IPS-18a (cell line): Measurements from ENCODE around the gene MEIOB.

Source experiments
- H3K27ac ChIP-seq: one replicate; pipeline ENCODE4 v1.5.1; 2013; ENCODE audit warnings: low read length
- H3K27me3 ChIP-seq: one replicate; pipeline ENCODE4 v1.6.1; 2013; ENCODE audit warnings: mild to moderate bottlenecking, low read length; ENCODE audit not compliant: control insufficient read depth, insufficient read depth
- H3K36me3 ChIP-seq: one replicate; pipeline ENCODE4 v1.6.1; 2013; ENCODE audit warnings: low read depth, low read length; ENCODE audit not compliant: control insufficient read depth
- H3K4me1 ChIP-seq: one replicate; pipeline ENCODE4 v1.6.1; 2013; ENCODE audit warnings: low read depth, low read length; ENCODE audit not compliant: control insufficient read depth
- H3K4me3 ChIP-seq: one replicate; pipeline ENCODE4 v1.5.1; 2013; ENCODE audit warnings: low read length
- H3K9ac ChIP-seq: one replicate; pipeline ENCODE4 v1.6.1; 2013; ENCODE audit warnings: mild to moderate bottlenecking, low read length, moderate library complexity
- H3K9me3 ChIP-seq: one replicate; pipeline ENCODE4 v1.6.1; 2013; ENCODE audit warnings: low read depth, low read length; ENCODE audit not compliant: control insufficient read depth

MEIOB gene

DNA sequence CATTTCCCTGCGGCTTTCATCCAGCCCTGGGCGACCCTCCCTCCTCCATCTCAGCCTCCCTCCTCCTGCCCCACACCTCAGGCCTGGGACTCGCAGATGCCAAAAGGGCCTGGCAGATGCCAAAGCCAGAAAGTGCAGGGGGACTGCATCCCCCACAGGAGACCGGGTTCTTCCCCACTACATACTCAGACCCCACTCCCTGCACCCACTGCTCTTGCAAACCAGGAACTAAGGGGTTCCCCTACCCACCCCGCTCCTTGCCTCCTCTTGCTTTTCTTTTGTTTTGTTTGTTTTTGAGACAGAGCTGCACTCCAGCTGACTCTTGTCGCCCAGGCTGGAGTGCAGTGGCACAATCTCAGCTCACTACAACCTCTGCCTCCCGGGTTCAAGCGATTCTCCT is 43.0 kb upstream of the MEIOB start:
- H3K27ac ChIP-seq = no peak overlapping the region
- no peak overlapping the region for H3K4me3 ChIP-seq
- no peaks in the 10 kb centered on the region for H3K36me3 ChIP-seq
- H3K4me1 ChIP-seq = peaks cover 16% of the 10 kb centered on the region
- no peaks in the 10 kb centered on the region for H3K9me3 ChIP-seq
- H3K27me3 ChIP-seq = peaks cover 58% of the 10 kb centered on the region
- H3K9ac ChIP-seq = no peak overlapping the region

DNA sequence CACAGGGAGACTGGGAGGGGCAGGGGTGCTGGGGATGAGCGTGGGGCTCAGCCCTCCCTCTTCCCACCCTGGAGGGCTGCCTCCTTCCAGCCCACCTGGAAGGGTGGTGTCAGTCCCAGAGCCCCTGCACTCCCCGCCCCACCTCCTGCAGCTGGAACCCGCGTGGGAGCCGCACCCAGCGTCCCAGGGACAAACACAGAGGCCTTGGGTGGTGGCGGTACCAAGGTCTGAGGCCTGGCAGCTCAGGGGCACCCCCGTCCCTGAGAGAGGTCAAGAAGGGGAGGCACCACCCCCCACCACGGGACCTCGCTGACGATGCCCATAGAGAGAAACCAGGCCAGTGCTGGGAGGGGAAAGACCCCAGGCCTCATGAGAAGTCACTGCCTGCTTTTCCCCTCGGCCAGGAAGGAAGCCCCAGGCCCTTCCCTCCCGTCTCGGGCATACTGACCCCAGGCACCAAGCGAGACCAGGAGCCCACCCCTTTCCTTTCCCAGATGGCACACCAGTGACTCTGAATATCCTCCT is 42.2 kb upstream of the MEIOB start:
- Histone ChIP-seq H3K36me3 (no peaks in the 10 kb centered on the region), H3K9ac (no peak overlapping the region), H3K27ac (no peak overlapping the region), H3K4me1 (peaks cover 16% of the 10 kb centered on the region), H3K27me3 (peaks cover 49% of the 10 kb centered on the region), H3K4me3 (no peak overlapping the region), H3K9me3 (no peaks in the 10 kb centered on the region)

DNA sequence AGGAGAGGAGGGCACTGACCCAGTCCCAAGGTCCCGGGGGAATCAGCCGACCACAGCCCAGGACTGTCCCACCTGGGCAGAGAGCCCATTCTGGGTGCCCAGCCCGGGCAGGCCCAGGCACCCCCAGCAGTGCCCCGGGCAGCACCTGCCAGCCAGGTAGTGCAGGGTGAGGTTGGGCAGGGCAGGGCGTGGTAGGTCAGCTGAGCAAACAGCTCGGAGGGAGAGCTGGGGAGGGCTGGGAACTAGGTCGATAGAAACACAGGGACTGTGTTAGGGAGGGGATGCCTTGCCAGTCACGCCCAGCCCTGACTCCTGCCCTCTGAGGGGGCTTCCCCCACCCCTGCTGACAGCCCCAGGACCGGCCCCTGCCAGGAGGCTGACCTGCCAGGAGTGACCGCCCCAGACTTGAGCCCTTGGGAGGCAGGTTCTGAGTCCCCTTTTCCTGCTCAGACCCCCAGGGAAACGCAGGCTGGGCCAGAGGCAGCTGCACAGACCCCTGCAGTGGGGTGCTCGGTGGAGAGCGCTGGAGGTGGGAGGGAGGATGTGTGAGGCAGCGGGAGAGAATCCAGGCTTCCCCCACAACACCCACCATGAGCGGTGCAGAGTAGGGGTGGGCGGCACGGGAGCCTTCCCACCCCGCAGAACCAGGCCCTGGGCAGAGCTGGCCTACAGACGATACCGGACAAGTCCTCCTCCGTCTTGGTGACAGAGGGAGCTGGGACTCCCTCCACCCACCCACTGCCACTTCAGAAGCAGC is 41.5 kb upstream of the MEIOB start:
- no peak overlapping the region for H3K4me3 ChIP-seq
- H3K27ac ChIP-seq = no peak overlapping the region
- H3K36me3 ChIP-seq = no peaks in the 10 kb centered on the region
- H3K9me3 ChIP-seq = no peaks in the 10 kb centered on the region
- H3K4me1 ChIP-seq = peaks cover 16% of the 10 kb centered on the region
- H3K9ac ChIP-seq = no peak overlapping the region
- H3K27me3 ChIP-seq = peaks cover 43% of the 10 kb centered on the region

DNA sequence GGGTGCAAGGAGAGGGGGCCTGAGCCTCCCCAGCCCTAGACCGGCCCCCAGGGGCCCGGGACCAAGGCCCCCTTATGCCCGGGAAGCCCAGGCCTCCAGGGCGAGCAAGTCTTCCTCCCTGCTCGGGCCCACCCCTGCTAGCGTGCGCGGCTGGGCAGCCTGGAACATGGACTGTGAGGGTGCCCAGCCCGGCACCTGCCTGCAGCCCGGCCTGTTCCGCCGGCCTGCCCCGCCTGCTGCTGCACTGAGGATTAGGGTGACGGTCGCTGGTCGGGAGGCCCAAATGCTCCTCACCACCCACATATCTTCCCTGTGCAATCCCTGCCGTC is 40.2 kb upstream of the MEIOB start:
- H3K9ac ChIP-seq = no peak overlapping the region
- H3K27ac ChIP-seq = no peak overlapping the region
- no peaks in the 10 kb centered on the region for H3K9me3 ChIP-seq
- H3K4me1 ChIP-seq = peaks cover 14% of the 10 kb centered on the region
- no peaks in the 10 kb centered on the region for H3K36me3 ChIP-seq
- H3K4me3 ChIP-seq = no peak overlapping the region
- peaks cover 33% of the 10 kb centered on the region for H3K27me3 ChIP-seq

DNA sequence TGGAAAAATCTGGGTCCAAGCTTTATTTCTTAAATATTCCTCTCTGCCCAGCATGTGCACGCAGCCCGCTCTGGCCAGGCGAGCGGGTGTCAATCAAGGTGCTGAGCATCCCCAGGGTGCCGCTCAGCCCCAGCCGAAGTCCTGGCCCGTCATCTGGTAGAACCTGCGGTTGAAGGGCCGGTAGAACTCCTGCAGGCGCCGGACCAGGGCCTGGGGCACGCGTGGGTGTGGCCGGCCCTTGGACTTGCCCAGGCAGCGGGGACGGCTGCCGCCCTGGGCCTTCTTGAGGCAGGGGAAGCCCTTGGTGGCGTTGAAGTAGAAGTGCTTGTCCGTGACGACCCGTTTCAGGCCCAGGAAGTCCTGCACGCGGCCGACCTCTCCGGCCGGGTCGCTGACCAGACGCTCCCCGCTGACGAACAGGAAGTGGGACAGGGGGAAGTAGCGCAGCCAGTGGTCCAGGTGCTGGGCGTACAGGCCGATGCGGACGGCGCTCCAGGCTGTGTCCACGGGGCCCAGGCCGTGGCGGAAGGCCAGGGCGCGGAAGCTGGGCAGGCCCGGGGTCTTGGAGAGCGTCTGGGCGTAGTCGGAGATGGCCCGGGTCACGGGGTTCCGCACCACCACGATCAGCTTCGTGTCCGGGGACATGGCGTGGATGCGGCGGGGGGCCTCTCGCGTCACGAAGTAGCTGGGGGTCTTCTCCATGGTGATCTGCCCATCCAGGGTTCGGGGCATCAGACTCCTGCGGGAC is 39.7 kb upstream of the MEIOB start:
- Histone ChIP-seq H3K9ac (no peak overlapping the region), H3K36me3 (no peaks in the 10 kb centered on the region), H3K9me3 (no peaks in the 10 kb centered on the region), H3K27me3 (peaks cover 28% of the 10 kb centered on the region), H3K27ac (no peak overlapping the region), H3K4me3 (no peak overlapping the region), H3K4me1 (peaks cover 8% of the 10 kb centered on the region)

DNA sequence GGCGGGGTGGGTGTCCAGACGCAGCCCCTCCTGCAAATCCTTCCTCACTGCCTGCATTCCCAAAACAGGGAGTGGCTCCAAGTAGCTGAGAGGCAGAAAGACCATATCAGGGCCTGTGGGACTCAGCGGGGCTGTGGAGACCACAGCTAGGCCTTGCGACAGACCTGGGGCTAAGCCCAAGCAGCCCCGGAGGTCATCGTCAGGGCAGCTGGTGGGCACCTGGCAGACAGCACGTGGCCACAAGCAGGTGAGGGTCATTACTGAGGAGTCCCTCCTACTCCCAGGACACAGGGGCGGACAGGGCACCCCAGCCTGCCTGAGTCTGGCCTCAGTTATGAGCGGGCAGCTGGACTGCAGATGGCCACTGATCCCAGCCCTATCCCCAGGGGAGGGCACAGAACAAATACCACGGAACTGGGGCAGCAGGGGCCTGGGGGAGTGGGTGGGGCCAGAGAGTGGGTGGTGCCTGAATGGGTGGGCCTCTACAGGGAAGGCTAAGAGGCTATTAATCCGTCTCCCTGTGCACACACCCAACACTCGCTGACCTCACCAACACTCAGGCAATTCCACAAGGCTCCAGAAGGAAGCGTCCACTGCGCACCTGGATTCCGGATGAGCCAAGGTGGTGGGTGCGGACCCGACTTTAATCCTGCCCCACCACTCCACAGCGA is 37.7 kb upstream of the MEIOB start:
- Histone ChIP-seq H3K9me3 (no peaks in the 10 kb centered on the region), H3K4me1 (peaks cover 5% of the 10 kb centered on the region), H3K27ac (no peak overlapping the region), H3K36me3 (no peaks in the 10 kb centered on the region), H3K4me3 (no peak overlapping the region), H3K9ac (no peak overlapping the region), H3K27me3 (peaks cover 8% of the 10 kb centered on the region)

DNA sequence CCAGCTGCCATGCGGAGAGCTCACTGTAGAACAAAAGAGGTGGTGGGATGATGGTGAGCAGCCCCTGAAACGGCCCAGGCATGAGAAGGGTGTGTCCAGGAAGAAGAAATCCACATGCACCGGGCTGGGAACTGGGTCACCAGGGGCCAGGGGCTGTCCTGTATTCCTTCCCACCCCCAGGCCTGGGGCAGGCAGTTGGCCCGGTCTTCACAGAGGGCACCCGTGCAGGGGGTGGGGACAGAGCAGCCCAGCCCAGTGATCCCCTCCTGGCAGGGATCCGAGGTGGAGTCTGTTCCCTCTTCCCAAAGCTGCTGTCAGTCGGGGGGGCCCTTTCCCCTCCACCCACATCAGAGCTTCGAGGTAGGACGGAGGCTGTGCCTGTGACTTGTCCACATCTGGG is 37.0 kb upstream of the MEIOB start:
- Histone ChIP-seq H3K4me1 (no peaks in the 10 kb centered on the region), H3K27me3 (peaks cover 2% of the 10 kb centered on the region), H3K9me3 (no peaks in the 10 kb centered on the region), H3K27ac (no peak overlapping the region), H3K4me3 (no peak overlapping the region), H3K9ac (no peak overlapping the region), H3K36me3 (no peaks in the 10 kb centered on the region)

DNA sequence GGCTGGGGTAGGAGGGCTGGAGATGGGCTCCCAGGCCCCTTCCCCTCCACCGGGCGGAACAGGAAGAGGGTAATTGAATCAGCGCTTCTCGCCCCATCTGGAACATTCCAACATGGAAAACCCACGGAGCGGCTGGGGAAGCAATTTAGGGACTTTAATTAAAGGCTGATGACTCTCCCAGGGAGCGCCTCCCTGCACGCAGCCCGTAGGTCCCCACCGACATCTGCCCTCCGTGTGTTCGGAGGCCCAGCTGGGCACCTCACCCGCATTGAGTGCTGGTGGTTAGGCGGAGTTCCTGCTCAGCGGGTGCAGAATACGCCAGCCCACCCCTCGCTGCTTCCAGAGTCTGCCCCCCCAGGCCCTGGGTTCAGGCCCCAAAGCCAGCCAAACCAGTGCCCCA is 36.2 kb upstream of the MEIOB start:
- Histone ChIP-seq H3K36me3 (no peaks in the 10 kb centered on the region), H3K9ac (no peak overlapping the region), H3K4me3 (no peak overlapping the region), H3K4me1 (no peaks in the 10 kb centered on the region), H3K27ac (no peak overlapping the region), H3K9me3 (no peaks in the 10 kb centered on the region), H3K27me3 (no peaks in the 10 kb centered on the region)

DNA sequence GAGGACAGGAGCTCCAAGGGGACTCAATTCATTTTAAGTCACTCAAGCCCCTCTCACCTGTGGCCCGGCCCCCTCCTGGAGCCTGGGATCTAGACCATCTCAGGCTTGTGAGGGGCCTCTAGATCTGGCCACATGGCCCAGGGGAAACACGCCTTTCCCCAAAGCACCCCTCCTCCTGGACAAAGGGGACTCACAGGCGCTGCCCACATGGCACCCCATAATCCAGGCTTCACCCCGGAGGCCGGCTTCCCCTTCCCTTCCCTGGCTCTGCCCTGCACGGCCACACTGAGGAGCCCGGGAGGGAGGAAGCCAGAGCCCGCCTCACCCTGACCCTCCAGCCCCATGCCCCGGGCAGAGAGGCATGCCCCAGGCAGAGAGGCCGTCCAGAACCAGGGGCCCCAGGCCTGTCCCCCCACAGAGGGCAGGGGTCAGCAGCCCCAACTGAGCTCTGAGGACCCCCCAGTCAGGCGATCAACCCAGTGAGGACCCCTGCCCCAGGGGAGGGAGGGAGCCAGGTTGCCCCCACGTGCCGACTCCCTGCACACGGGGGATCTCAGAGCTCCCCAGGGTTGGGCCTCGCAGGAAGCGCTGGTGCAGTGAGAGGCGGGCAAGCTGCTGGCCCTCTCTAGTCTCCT is 35.4 kb upstream of the MEIOB start:
- H3K4me1 ChIP-seq = no peaks in the 10 kb centered on the region
- H3K36me3 ChIP-seq = no peaks in the 10 kb centered on the region
- H3K27ac ChIP-seq = no peak overlapping the region
- no peaks in the 10 kb centered on the region for H3K27me3 ChIP-seq
- no peaks in the 10 kb centered on the region for H3K9me3 ChIP-seq
- H3K4me3 ChIP-seq = no peak overlapping the region
- no peak overlapping the region for H3K9ac ChIP-seq

DNA sequence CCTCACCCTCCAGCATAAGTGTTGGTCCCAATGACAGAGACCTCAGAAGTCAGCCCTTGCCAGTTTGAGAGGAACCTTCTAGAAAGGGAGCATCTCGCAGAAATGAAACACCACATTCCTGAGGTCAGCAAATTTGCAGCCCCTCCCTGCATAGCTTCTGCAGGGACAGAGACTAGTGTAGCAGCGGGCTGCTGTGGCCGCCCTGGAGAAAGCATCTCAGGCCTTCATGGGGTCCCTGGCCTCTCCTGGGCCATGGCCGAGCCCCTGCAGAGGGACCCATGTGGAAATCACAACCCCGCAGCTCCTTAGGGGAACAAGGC is 34.8 kb upstream of the MEIOB start:
- Histone ChIP-seq H3K36me3 (no peaks in the 10 kb centered on the region), H3K9ac (no peak overlapping the region), H3K4me3 (no peak overlapping the region), H3K27ac (no peak overlapping the region), H3K4me1 (no peaks in the 10 kb centered on the region), H3K27me3 (no peaks in the 10 kb centered on the region), H3K9me3 (no peaks in the 10 kb centered on the region)

DNA sequence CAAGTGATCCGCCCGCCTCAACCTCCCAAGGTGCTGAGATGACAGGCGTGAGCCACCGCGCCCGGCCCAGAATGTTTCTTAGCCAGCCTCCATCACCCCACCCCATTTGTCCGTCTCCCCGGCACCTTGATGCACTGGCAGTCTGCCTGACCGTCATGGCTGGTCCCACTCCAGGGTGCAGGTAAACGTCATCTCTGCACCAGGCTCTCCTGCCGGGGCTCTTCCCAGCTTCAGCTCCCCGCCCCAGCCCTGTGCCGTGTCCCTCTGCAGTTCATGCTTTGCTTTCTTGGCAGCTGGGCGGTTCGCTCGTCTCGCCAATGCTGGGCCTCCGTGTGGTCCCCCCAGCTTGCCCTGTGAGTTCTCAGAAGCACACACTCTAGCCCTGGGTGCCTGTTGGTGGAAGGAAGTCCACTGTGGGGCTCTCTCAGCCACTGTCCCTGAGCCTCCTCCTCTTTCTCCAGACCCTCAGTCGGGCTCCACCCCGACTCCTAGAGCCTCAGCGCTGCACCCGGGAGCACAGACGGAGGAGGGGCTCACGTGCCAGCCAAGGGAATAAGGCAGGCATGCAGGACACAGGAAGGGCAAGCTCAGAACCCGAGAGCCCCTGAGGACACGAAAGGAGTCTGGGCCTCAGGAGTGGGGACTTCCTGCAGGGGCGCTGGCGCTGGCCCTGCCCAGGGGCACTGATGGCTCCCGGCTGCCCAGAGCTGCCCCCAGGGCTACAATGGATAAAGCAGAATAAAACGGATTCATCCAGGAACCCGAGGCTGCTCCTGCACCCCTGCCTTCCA is 34.3 kb upstream of the MEIOB start:
- no peak overlapping the region for H3K4me3 ChIP-seq
- H3K4me1 ChIP-seq = no peaks in the 10 kb centered on the region
- no peak overlapping the region for H3K9ac ChIP-seq
- no peaks in the 10 kb centered on the region for H3K27me3 ChIP-seq
- no peak overlapping the region for H3K27ac ChIP-seq
- no peaks in the 10 kb centered on the region for H3K36me3 ChIP-seq
- no peaks in the 10 kb centered on the region for H3K9me3 ChIP-seq
